Liver (tissue), 3 donors: Measurements from ENCODE around the gene PLXNB2.

Experiments used
- JUND ChIP-seq, 2 donors: IDR thresholded peaks; 2 replicates each; pipeline ENCODE4 v1.6.1; 2016; ENCODE audit warnings: antibody characterized with exemption in 2 of 2
- SP1 ChIP-seq: IDR thresholded peaks from 2 replicates; pipeline ENCODE4 v1.6.1; 2018; ENCODE audit warnings: antibody characterized with exemption, mild to moderate bottlenecking
- TF ChIP-seq, protein P1 (sequence below): fragments of 150-350 bp; IDR thresholded peaks from 2 replicates; pipeline ENCODE4 v1.5.1; 2017; ENCODE audit warnings: improper control_type of control experiment, low read depth, low read length; ENCODE audit not compliant: missing input control
- TF ChIP-seq, protein P2 (sequence below): IDR thresholded peaks from 2 replicates; pipeline ENCODE4 v1.6.1; 2016; ENCODE audit warnings: antibody characterized with exemption
- TF ChIP-seq, protein P3 (sequence below): IDR thresholded peaks from 2 replicates; pipeline ENCODE4 v1.6.1; 2016; ENCODE audit warnings: antibody characterized with exemption, mild to moderate bottlenecking
- donor health status: healthy.
- donor health status: healthy.

DNA sequence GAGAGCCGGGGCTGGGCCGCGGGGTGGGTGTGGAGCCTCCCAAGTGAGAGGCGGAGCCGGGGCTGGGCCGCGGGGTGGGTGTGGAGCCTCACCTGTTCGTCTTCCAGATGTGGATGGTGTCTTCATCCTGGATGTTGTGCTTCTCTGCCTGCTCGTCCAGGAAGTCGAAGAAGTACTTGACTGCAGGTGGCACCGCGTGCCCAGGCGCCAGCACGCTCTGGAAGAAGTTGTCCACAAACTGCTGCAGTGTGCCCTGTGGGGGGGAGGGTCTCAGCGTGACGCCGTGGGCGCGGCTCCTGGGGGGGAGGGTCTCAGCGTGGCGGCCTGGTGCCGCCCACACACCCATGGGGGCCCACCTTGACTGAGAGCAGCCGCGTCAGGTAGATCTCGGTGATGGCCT is 29.7 kb downstream of the PLXNB2 start:
- TF ChIP-seq, protein P1, sequence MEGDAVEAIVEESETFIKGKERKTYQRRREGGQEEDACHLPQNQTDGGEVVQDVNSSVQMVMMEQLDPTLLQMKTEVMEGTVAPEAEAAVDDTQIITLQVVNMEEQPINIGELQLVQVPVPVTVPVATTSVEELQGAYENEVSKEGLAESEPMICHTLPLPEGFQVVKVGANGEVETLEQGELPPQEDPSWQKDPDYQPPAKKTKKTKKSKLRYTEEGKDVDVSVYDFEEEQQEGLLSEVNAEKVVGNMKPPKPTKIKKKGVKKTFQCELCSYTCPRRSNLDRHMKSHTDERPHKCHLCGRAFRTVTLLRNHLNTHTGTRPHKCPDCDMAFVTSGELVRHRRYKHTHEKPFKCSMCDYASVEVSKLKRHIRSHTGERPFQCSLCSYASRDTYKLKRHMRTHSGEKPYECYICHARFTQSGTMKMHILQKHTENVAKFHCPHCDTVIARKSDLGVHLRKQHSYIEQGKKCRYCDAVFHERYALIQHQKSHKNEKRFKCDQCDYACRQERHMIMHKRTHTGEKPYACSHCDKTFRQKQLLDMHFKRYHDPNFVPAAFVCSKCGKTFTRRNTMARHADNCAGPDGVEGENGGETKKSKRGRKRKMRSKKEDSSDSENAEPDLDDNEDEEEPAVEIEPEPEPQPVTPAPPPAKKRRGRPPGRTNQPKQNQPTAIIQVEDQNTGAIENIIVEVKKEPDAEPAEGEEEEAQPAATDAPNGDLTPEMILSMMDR: no peak
- TF ChIP-seq SP1: no peak
- TF ChIP-seq, protein P2, sequence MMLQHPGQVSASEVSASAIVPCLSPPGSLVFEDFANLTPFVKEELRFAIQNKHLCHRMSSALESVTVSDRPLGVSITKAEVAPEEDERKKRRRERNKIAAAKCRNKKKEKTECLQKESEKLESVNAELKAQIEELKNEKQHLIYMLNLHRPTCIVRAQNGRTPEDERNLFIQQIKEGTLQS: no peak
- TF ChIP-seq JUND (IDR thresholded peaks at IDR 0.05): no peak
- TF ChIP-seq, protein P3, sequence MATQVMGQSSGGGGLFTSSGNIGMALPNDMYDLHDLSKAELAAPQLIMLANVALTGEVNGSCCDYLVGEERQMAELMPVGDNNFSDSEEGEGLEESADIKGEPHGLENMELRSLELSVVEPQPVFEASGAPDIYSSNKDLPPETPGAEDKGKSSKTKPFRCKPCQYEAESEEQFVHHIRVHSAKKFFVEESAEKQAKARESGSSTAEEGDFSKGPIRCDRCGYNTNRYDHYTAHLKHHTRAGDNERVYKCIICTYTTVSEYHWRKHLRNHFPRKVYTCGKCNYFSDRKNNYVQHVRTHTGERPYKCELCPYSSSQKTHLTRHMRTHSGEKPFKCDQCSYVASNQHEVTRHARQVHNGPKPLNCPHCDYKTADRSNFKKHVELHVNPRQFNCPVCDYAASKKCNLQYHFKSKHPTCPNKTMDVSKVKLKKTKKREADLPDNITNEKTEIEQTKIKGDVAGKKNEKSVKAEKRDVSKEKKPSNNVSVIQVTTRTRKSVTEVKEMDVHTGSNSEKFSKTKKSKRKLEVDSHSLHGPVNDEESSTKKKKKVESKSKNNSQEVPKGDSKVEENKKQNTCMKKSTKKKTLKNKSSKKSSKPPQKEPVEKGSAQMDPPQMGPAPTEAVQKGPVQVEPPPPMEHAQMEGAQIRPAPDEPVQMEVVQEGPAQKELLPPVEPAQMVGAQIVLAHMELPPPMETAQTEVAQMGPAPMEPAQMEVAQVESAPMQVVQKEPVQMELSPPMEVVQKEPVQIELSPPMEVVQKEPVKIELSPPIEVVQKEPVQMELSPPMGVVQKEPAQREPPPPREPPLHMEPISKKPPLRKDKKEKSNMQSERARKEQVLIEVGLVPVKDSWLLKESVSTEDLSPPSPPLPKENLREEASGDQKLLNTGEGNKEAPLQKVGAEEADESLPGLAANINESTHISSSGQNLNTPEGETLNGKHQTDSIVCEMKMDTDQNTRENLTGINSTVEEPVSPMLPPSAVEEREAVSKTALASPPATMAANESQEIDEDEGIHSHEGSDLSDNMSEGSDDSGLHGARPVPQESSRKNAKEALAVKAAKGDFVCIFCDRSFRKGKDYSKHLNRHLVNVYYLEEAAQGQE: no peak
